Heart left ventricle (tissue), 16 donors: ENCODE results near the gene ASPG. TPM values are rescaled to one million over a fixed set of nuclear protein-coding genes. Genes with fewer than 3 reads are reported as not detected.

Experiments
- ATAC-seq, 4 donors: fragments of 200-7000 bp; cut with Tn5 transposase; one replicate each; pipeline ENCODE4 v1.9.1; 2020 to 2022; ENCODE audit warnings: moderate library complexity in 4 of 4, mild to moderate bottlenecking in 3 of 4, moderate number of reproducible peaks in 1 of 4
- DNase-seq, 5 donors: peaks; one replicate each; pipeline ENCODE4 v3.0.0-alpha.2; 2020
- H3K27ac ChIP-seq, 12 donors: fragments of 200-600 bp; sonication (generic) in 4 of 12; one replicate each; pipeline versions ENCODE4 v1.5.0 to v1.8.0; 2016 to 2022; ENCODE audit warnings: mild to moderate bottlenecking in 2 of 12
- H3K27me3 ChIP-seq, 9 donors: fragments of 200-600 bp; sonication (generic) in 2 of 9; one replicate each; pipeline versions ENCODE4 v1.5.1 to v1.8.0; 2016 to 2022; ENCODE audit warnings: mild to moderate bottlenecking in 3 of 9
- H3K36me3 ChIP-seq, 9 donors: fragments of 200-600 bp; sonication (generic) in 2 of 9; one replicate each; pipeline versions ENCODE4 v1.5.0 to v1.8.0; 2018 to 2022; ENCODE audit warnings: mild to moderate bottlenecking in 2 of 9
- H3K4me1 ChIP-seq, 12 donors: fragments of 200-600 bp; sonication (generic) in 4 of 12; one replicate each; pipeline versions ENCODE4 v1.5.0 to v1.8.0; 2016 to 2022; ENCODE audit warnings: mild to moderate bottlenecking in 3 of 12
- H3K4me3 ChIP-seq, 12 donors: fragments of 200-600 bp; sonication (generic) in 4 of 12; one replicate each; pipeline versions ENCODE4 v1.5.0 to v1.8.0; 2017 to 2022; ENCODE audit warnings: mild to moderate bottlenecking in 9 of 12, moderate library complexity in 4 of 12
- H3K9me3 ChIP-seq, 12 donors: fragments of 200-600 bp; sonication (generic) in 4 of 12; one replicate each; pipeline versions ENCODE4 v1.5.0 to v1.8.0; 2016 to 2022; ENCODE audit warnings: mild to moderate bottlenecking in 1 of 12
- CTCF ChIP-seq, 12 donors: fragments of 200-600 bp; sonication (generic) in 4 of 12; IDR thresholded peaks; one replicate each; pipeline versions ENCODE4 v1.5.0 to v1.8.0; 2018 to 2022; ENCODE audit warnings: antibody characterized with exemption in 12 of 12, mild to moderate bottlenecking in 5 of 12
- POLR2A ChIP-seq, 2 donors: fragments of 450-650 bp; IDR thresholded peaks; one replicate each; pipeline ENCODE4 v1.6.1; 2017; ENCODE audit warnings: antibody characterized with exemption in 2 of 2, mild to moderate bottlenecking in 2 of 2, moderate library complexity in 2 of 2
- WGBS, 4 donors: extraction: QIAGEN DNeasy Blood & Tissue Kit in 2 of 4; methylation state at CpG; one replicate each; pipeline versions ENCODE4 v1.1.5 to v1.1.7; 2013 to 2018; 5-methylcytosine and 5-hydroxymethylcytosine counted together
- intact Hi-C, 10 donors: fragments of 100-400 bp; cut with DNase I; formaldehyde crosslinking; loops; one replicate each; pipeline versions ENCODE4 v1.11.1 to v1.14.2; 2022
- long read RNA-seq, 3 donors: library from polyadenylated mRNA; unstranded; transcript quantifications; one replicate each; pipeline ENCODE4 v2.0.0, GENCODE V29; 2020 to 2021
- polyA plus RNA-seq, 2 donors: library from polyadenylated mRNA; stranded (reverse); fragments of 200-250 nt; gene quantifications; one replicate each; pipeline ENCODE4 v1.2.3, GENCODE V29; 2013
- total RNA-seq, 9 donors: library from RNA; depleted of rRNA in 2 of 9; stranded (reverse); fragments of >200 nt in 2 of 9; fragmentation: NEBNext Ultra II Directional in 3 of 9; extraction: Animal tissue kit (Norgen Biotek cat#: 25700) in 3 of 9; gene quantifications; one replicate each; pipeline versions ENCODE4 v1.1.0 to v1.2.4, GENCODE V29; 2016 to 2023
- donor health status: ischemic (EF 13 %, LVEDD 7.1; RV severe dilation, severe dysfunction).
- donor health status: healthy with polysubstance abuse.
- donor health status: DM: no; HTN: yes; CAD: no.
- donor health status: DM: no; HTN: no; CAD: no.
- donor health status: ischemic (EF 25% LVEDD 6.9; RV normal size, moderate dysfunction).
- donor health status: ischemic (EF 25% LVEDD 5.7; RV mildly dilated, moderate dysfunction).
- donor health status: healthy.
- donor health status: DM: yes; HTN: yes; CAD: no.
- donor health status: ischemic (EF 35%, LVEDD 5.7; RV mildly dilated, moderate dysfunction).
- donor health status: nonischemic (EF 11% LVEDD 7.7; RV severe dilation, severe dysfunction).
- donor health status: DM: yes; HTN: yes; CAD: no.
- donor health status: PGD.
- donor health status: ischemic (EF 29% LVEDD 5.4; RV normal size, mild dysfunction).
- donor health status: nonischemic (EF 23%, LVEDD 6.1; RV moderate dilation, normal function).

ASPG gene
- 10 to 100 TPM in 7 of 9 donors, 1 to 10 TPM in 2; 6.0 to 54.6 (median 16.3) TPM for total RNA-seq
- 10 to 100 TPM in 1 of 2 donors, 1 to 10 TPM in 1; 3.2 to 16.3 TPM for polyA plus RNA-seq
- long read RNA-seq, donor 1, full-length matches to known transcripts, result 19 of 36 reads
- long read RNA-seq, donor 1, partial matches to known transcripts, result 5 of 36 reads
- long read RNA-seq, donor 1, other reads (novel, unspliced or antisense), result 12 of 36 reads
- long read RNA-seq, donor 2, full-length matches to known transcripts, result 65 of 129 reads
- long read RNA-seq, donor 2, partial matches to known transcripts, result 18 of 129 reads
- long read RNA-seq, donor 2, other reads (novel, unspliced or antisense), result 46 of 129 reads
- long read RNA-seq, donor 3, full-length matches to known transcripts, result 9 of 32 reads
- long read RNA-seq, donor 3, partial matches to known transcripts, result 7 of 32 reads
- long read RNA-seq, donor 3, other reads (novel, unspliced or antisense), result 16 of 32 reads

GRCh38 chr14:104085032-104085888, at the start of gene ASPG:
Gene ASPG, plus strand, starts transcription at chr14:104085700. Its CDS starts 71 bp downstream, at chr14:104085771.
- Histone ChIP-seq H3K36me3 (no peaks in the 10 kb centered on the region), H3K9me3 (peaks cover 0 to 2% (median 0%) of the 10 kb centered on the region in 12 donors), H3K4me1 (peaks cover 0 to 48% (median 10%) of the 10 kb centered on the region in 12 donors), H3K27ac (peak within 1 kb of the TSS; percentile 24 to 73 (median 68)), H3K4me3 (peak within 1 kb of the TSS; percentile 4 to 55 (median 42)), H3K27me3 (peaks cover 0 to 19% (median 11%) of the 10 kb centered on the region in 9 donors)
- intact Hi-C loops, result no loop called here
- 0 to 13% (median 9%) methylated on average over 1 to 68 of the region's 70 CpGs for WGBS, 4 donors
- ATAC-seq, result peak in 3 of 4 donors; percentile 26 to 67 (median 65)
- TF ChIP-seq POLR2A (IDR thresholded peaks at IDR 0.05) (no peak), CTCF (IDR thresholded peaks at IDR 0.05) (peak in 1 of 12 donors; percentile 6)
- peak; percentile 41 to 73 (median 54) for DNase-seq

DNA sequence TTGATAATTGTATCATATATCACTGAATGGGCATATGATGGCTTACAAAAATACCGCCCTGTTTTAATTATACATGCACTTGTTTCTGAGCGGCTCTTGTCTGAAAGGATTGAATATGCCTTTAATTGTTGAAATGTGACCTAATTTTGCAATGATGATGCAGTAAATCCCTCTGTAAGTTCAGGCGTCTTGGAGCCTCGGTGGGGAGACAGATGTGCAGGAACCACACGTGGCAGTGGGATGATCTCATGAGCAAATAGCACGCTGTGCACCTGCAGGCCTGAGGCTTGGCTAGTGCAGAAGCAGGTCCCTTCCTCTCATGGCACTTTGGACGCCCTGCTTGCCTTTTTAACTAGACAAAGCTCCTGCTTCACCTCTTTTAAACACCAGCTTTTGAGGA, 49.3 kb upstream of the ASPG start:
- DNase-seq (no peak), ATAC-seq (no peak)
- H3K9me3 ChIP-seq, result no peaks in the 10 kb centered on the region
- H3K27ac ChIP-seq, result no peak overlapping the region
- peaks cover 0 to 3% (median 0%) of the 10 kb centered on the region in 9 donors for H3K27me3 ChIP-seq
- WGBS, 4 donors, result 74 to 81% (median 76%) methylated on average over 7 of the region's 7 CpGs
- H3K36me3 ChIP-seq, result no peaks in the 10 kb centered on the region
- peaks cover 0 to 10% (median 0%) of the 10 kb centered on the region in 12 donors for H3K4me1 ChIP-seq
- no peak for TF ChIP-seq POLR2A (IDR thresholded peaks at IDR 0.05)
- no peak for TF ChIP-seq CTCF (IDR thresholded peaks at IDR 0.05)
- H3K4me3 ChIP-seq, result no peak overlapping the region
- intact Hi-C loops, result no loop called here

- Histone ChIP-seq H3K36me3 (no peaks in the 10 kb centered on the region), H3K27me3 (peaks cover 0 to 3% (median 0%) of the 10 kb centered on the region in 9 donors), H3K9me3 (no peaks in the 10 kb centered on the region), H3K27ac (no peak overlapping the region), H3K4me3 (no peak overlapping the region), H3K4me1 (peaks cover 0 to 10% (median 0%) of the 10 kb centered on the region in 12 donors)
- intact Hi-C loops, result no loop called here
- 75 to 87% (median 79%) methylated on average over 13 to 14 of the region's 14 CpGs for WGBS, 4 donors
- TF ChIP-seq POLR2A (IDR thresholded peaks at IDR 0.05), result no peak
- TF ChIP-seq CTCF (IDR thresholded peaks at IDR 0.05), result no peak
- DNase-seq (no peak), ATAC-seq (peak in 1 of 4 donors; percentile 10)
Observed at GRCh38 chr14:104037074-104037473, 48.4 kb upstream of the ASPG start.
